ENCODE measurements around the gene IL13RA2. TPM values are rescaled to one million over a fixed set of nuclear protein-coding genes. Genes with fewer than 3 reads are reported as not detected.

The IL13RA2 gene
- total and polyA plus RNA-seq, 8 donors, result 0.10 to 1.9 (median 0.61) TPM; not detected in 3

GRCh38 chrX:115029869-115030570 is 12.6 kb upstream of the IL13RA2 start:
- no peaks in the 10 kb centered on the region for H3K4me1 ChIP-seq
- TF ChIP-seq POLR2AphosphoS5 (IDR thresholded peaks at IDR 0.05) (no peak), CTCF (IDR thresholded peaks at IDR 0.05) (no peak), EP300 (IDR thresholded peaks at IDR 0.05) (no peak), POLR2A (IDR thresholded peaks at IDR 0.05) (no peak)
- 12 to 39% (median 24%) methylated on average over 5 of the region's 5 CpGs for WGBS, 5 donors
- DNase-seq, result peak in 1 of 2 donors; percentile 18
- H3K27ac ChIP-seq, result peak overlapping the region in 1 of 5 donors; percentile 44
- no peaks in the 10 kb centered on the region for H3K36me3 ChIP-seq
- H3K4me3 ChIP-seq, result no peak overlapping the region
- intact Hi-C loops (cut with DNase I; ENCODE audit: low total_unique reads), result no loop called here
- H3K9me3 ChIP-seq, result no peaks in the 10 kb centered on the region
- H3K27me3 ChIP-seq, result no peaks in the 10 kb centered on the region

- DNase-seq, result no peak
- no peaks in the 10 kb centered on the region for H3K27me3 ChIP-seq
- intact Hi-C loops (cut with DNase I; ENCODE audit: low total_unique reads), result no loop called here
- no peak for TF ChIP-seq CTCF (IDR thresholded peaks at IDR 0.05)
- no peak for TF ChIP-seq EP300 (IDR thresholded peaks at IDR 0.05)
- no peak for TF ChIP-seq POLR2A (IDR thresholded peaks at IDR 0.05)
- no peak for TF ChIP-seq POLR2AphosphoS5 (IDR thresholded peaks at IDR 0.05)
- H3K27ac ChIP-seq, result no peak overlapping the region
- H3K9me3 ChIP-seq, result no peaks in the 10 kb centered on the region
- no peak overlapping the region for H3K4me3 ChIP-seq
- H3K36me3 ChIP-seq, result no peaks in the 10 kb centered on the region
- H3K4me1 ChIP-seq, result no peaks in the 10 kb centered on the region
Observed at GRCh38 chrX:115029440-115029839, 12.0 kb upstream of the IL13RA2 start.

GRCh38 chrX:115023811-115024210 is 6.4 kb upstream of the IL13RA2 start:
- no peaks in the 10 kb centered on the region for H3K36me3 ChIP-seq
- 79 to 91% (median 87%) methylated on average over 3 of the region's 3 CpGs for WGBS, 5 donors

GRCh38 chrX:115023139-115023538 is 5.7 kb upstream of the IL13RA2 start:
- DNase-seq, result peak in 1 of 2 donors; percentile 45
- no peaks in the 10 kb centered on the region for H3K9me3 ChIP-seq
- no peaks in the 10 kb centered on the region for H3K4me1 ChIP-seq
- 3 to 24% (median 17%) methylated on average over 2 of the region's 2 CpGs for WGBS, 5 donors
- no peak overlapping the region for H3K4me3 ChIP-seq
- TF ChIP-seq EP300 (IDR thresholded peaks at IDR 0.05) (no peak), CTCF (IDR thresholded peaks at IDR 0.05) (no peak), POLR2A (IDR thresholded peaks at IDR 0.05) (no peak), POLR2AphosphoS5 (IDR thresholded peaks at IDR 0.05) (peak in 1 of 3 donors; percentile 62)
- no peaks in the 10 kb centered on the region for H3K36me3 ChIP-seq
- no peak overlapping the region for H3K27ac ChIP-seq
- intact Hi-C loops (cut with DNase I; ENCODE audit: low total_unique reads), result no loop called here
- no peaks in the 10 kb centered on the region for H3K27me3 ChIP-seq

More at GRCh38 chrX:115023811-115024210, 6.4 kb upstream of the IL13RA2 start:
- Histone ChIP-seq H3K9me3 (no peaks in the 10 kb centered on the region), H3K4me3 (no peak overlapping the region), H3K27me3 (no peaks in the 10 kb centered on the region), H3K4me1 (no peaks in the 10 kb centered on the region), H3K27ac (no peak overlapping the region)
- TF ChIP-seq POLR2A (IDR thresholded peaks at IDR 0.05), result no peak
- no peak for TF ChIP-seq EP300 (IDR thresholded peaks at IDR 0.05)
- TF ChIP-seq CTCF (IDR thresholded peaks at IDR 0.05), result no peak
- TF ChIP-seq POLR2AphosphoS5 (IDR thresholded peaks at IDR 0.05), result no peak
- intact Hi-C loops (cut with DNase I; ENCODE audit: low total_unique reads), result no loop called here
- no peak for DNase-seq
